ENCODE data around the gene SPTY2D1. TPM values are rescaled to one million over a fixed set of nuclear protein-coding genes. Genes with fewer than 3 reads are reported as not detected.

The SPTY2D1 gene
- total RNA-seq, 1 experiment from 2014 or later: 11.1 TPM

- peak overlapping the region; percentile 75 for H3K27ac ChIP-seq (ENCODE audit: low read length)
- no peaks in the 10 kb centered on the region for H3K9me3 ChIP-seq (ENCODE audit: low read length)
- H3K9ac ChIP-seq (ENCODE audit: low read length): peak overlapping the region; percentile 85
- H4K20me1 ChIP-seq (ENCODE audit: insufficient read depth, low read depth, low read length): peaks cover 7% of the 10 kb centered on the region; the same call in 1 of the 2 replicates
- H3K4me2 ChIP-seq (ENCODE audit: low read depth, low read length, poor library complexity, severe bottlenecking): peak overlapping the region; percentile 94
- H3K79me2 ChIP-seq (ENCODE audit: low read length): peaks cover 61% of the 10 kb centered on the region
- H3K9me2 ChIP-seq (replicated peaks; ENCODE audit: insufficient read depth, low read length): no peaks in the 10 kb centered on the region
- no peaks in the 10 kb centered on the region for H3K27me3 ChIP-seq (ENCODE audit: low read length)
- H2AFZ ChIP-seq (ENCODE audit: low read length): no peak overlapping the region
- peak overlapping the region; percentile 94 for H3K4me3 ChIP-seq (ENCODE audit: low read length)
- peaks cover 37% of the 10 kb centered on the region for H3K4me1 ChIP-seq (ENCODE audit: low read length)
- peak; percentile 79 for DNase-seq
- H3K36me3 ChIP-seq (ENCODE audit: insufficient read depth, low read length): no peaks in the 10 kb centered on the region
Measured at GRCh38 chr11:18633256-18634139, 644 bp downstream of the SPTY2D1 start.

GRCh38 chr11:18632841-18633240 lies 1.3 kb downstream of the SPTY2D1 start:
- H3K9me2 ChIP-seq (replicated peaks; ENCODE audit: insufficient read depth, low read length): no peaks in the 10 kb centered on the region
- no peaks in the 10 kb centered on the region for H3K27me3 ChIP-seq (ENCODE audit: low read length)
- H3K4me2 ChIP-seq (ENCODE audit: low read depth, low read length, poor library complexity, severe bottlenecking): peak overlapping the region; percentile 94
- H3K4me1 ChIP-seq (ENCODE audit: low read length): peaks cover 44% of the 10 kb centered on the region
- DNase-seq: no peak
- H3K79me2 ChIP-seq (ENCODE audit: low read length): peaks cover 67% of the 10 kb centered on the region
- peak overlapping the region; percentile 75 for H3K27ac ChIP-seq (ENCODE audit: low read length)
- peak overlapping the region; percentile 85 for H3K9ac ChIP-seq (ENCODE audit: low read length)
- H2AFZ ChIP-seq (ENCODE audit: low read length): no peak overlapping the region
- H3K9me3 ChIP-seq (ENCODE audit: low read length): no peaks in the 10 kb centered on the region
- peak overlapping the region; percentile 94 for H3K4me3 ChIP-seq (ENCODE audit: low read length)
- peaks cover 7% of the 10 kb centered on the region; the same call in 1 of the 2 replicates for H4K20me1 ChIP-seq (ENCODE audit: insufficient read depth, low read depth, low read length)
- H3K36me3 ChIP-seq (ENCODE audit: insufficient read depth, low read length): no peaks in the 10 kb centered on the region

GRCh38 chr11:18624161-18624560 lies 10.0 kb downstream of the SPTY2D1 start:
- peak; percentile 28 for DNase-seq
- peaks cover 25% of the 10 kb centered on the region for H3K4me1 ChIP-seq (ENCODE audit: low read length)
- H2AFZ ChIP-seq (ENCODE audit: low read length): no peak overlapping the region
- peaks cover 3% of the 10 kb centered on the region for H3K9me3 ChIP-seq (ENCODE audit: low read length)
- H3K27ac ChIP-seq (ENCODE audit: low read length): no peak overlapping the region
- H3K79me2 ChIP-seq (ENCODE audit: low read length): peaks cover 98% of the 10 kb centered on the region
- no peaks in the 10 kb centered on the region for H3K9me2 ChIP-seq (replicated peaks; ENCODE audit: insufficient read depth, low read length)
- no peak overlapping the region for H3K4me2 ChIP-seq (ENCODE audit: low read depth, low read length, poor library complexity, severe bottlenecking)
- H4K20me1 ChIP-seq (ENCODE audit: insufficient read depth, low read depth, low read length): no peaks in the 10 kb centered on the region
- H3K27me3 ChIP-seq (ENCODE audit: low read length): no peaks in the 10 kb centered on the region
- no peak overlapping the region for H3K9ac ChIP-seq (ENCODE audit: low read length)
- H3K4me3 ChIP-seq (ENCODE audit: low read length): no peak overlapping the region
- peaks cover 5% of the 10 kb centered on the region; the same call in 1 of the 2 replicates for H3K36me3 ChIP-seq (ENCODE audit: insufficient read depth, low read length)

GRCh38 chr11:18623707-18624106 lies 10.4 kb downstream of the SPTY2D1 start:
- Histone ChIP-seq H3K36me3 (ENCODE audit: insufficient read depth, low read length) (peaks cover 5% of the 10 kb centered on the region; the same call in 1 of the 2 replicates), H3K4me3 (ENCODE audit: low read length) (no peak overlapping the region), H3K4me2 (ENCODE audit: low read depth, low read length, poor library complexity, severe bottlenecking) (no peak overlapping the region), H3K9ac (ENCODE audit: low read length) (no peak overlapping the region), H3K27ac (ENCODE audit: low read length) (no peak overlapping the region), H3K27me3 (ENCODE audit: low read length) (no peaks in the 10 kb centered on the region), H2AFZ (ENCODE audit: low read length) (no peak overlapping the region), H4K20me1 (ENCODE audit: insufficient read depth, low read depth, low read length) (no peaks in the 10 kb centered on the region), H3K9me3 (ENCODE audit: low read length) (peaks cover 3% of the 10 kb centered on the region), H3K4me1 (ENCODE audit: low read length) (peaks cover 21% of the 10 kb centered on the region), H3K79me2 (ENCODE audit: low read length) (peaks cover 98% of the 10 kb centered on the region), H3K9me2 (replicated peaks; ENCODE audit: insufficient read depth, low read length) (no peaks in the 10 kb centered on the region)
- no peak for DNase-seq

GRCh38 chr11:18618342-18619025 lies 15.7 kb downstream of the SPTY2D1 start:
- Histone ChIP-seq H3K9me2 (replicated peaks; ENCODE audit: insufficient read depth, low read length) (no peaks in the 10 kb centered on the region), H3K27ac (ENCODE audit: low read length) (no peak overlapping the region), H3K4me2 (ENCODE audit: low read depth, low read length, poor library complexity, severe bottlenecking) (no peak overlapping the region), H2AFZ (ENCODE audit: low read length) (no peak overlapping the region), H3K27me3 (ENCODE audit: low read length) (no peaks in the 10 kb centered on the region), H3K4me1 (ENCODE audit: low read length) (peaks cover 4% of the 10 kb centered on the region; the same call in 1 of the 2 replicates), H4K20me1 (ENCODE audit: insufficient read depth, low read depth, low read length) (no peaks in the 10 kb centered on the region), H3K4me3 (ENCODE audit: low read length) (no peak overlapping the region), H3K9me3 (ENCODE audit: low read length) (peaks cover 3% of the 10 kb centered on the region; the same call in 1 of the 2 replicates), H3K9ac (ENCODE audit: low read length) (no peak overlapping the region), H3K36me3 (ENCODE audit: insufficient read depth, low read length) (peaks cover 18% of the 10 kb centered on the region), H3K79me2 (ENCODE audit: low read length) (peaks cover 80% of the 10 kb centered on the region)
- no peak for DNase-seq

GRCh38 chr11:18617688-18618341 lies 16.3 kb downstream of the SPTY2D1 start:
- peaks cover 74% of the 10 kb centered on the region for H3K79me2 ChIP-seq (ENCODE audit: low read length)
- H3K36me3 ChIP-seq (ENCODE audit: insufficient read depth, low read length): peaks cover 16% of the 10 kb centered on the region; the same call in 1 of the 2 replicates
- H2AFZ ChIP-seq (ENCODE audit: low read length): no peak overlapping the region
- H3K9me3 ChIP-seq (ENCODE audit: low read length): no peaks in the 10 kb centered on the region
- H3K4me2 ChIP-seq (ENCODE audit: low read depth, low read length, poor library complexity, severe bottlenecking): no peak overlapping the region
- no peaks in the 10 kb centered on the region for H3K9me2 ChIP-seq (replicated peaks; ENCODE audit: insufficient read depth, low read length)
- no peak overlapping the region for H3K27ac ChIP-seq (ENCODE audit: low read length)
- H3K4me1 ChIP-seq (ENCODE audit: low read length): peaks cover 4% of the 10 kb centered on the region; the same call in 1 of the 2 replicates
- no peak overlapping the region for H3K4me3 ChIP-seq (ENCODE audit: low read length)
- no peak overlapping the region for H3K9ac ChIP-seq (ENCODE audit: low read length)
- H4K20me1 ChIP-seq (ENCODE audit: insufficient read depth, low read depth, low read length): no peaks in the 10 kb centered on the region
- H3K27me3 ChIP-seq (ENCODE audit: low read length): no peaks in the 10 kb centered on the region
- DNase-seq: no peak

GRCh38 chr11:18615628-18616392 lies 18.3 kb downstream of the SPTY2D1 start:
- no peak for DNase-seq
- Histone ChIP-seq H3K9me2 (replicated peaks; ENCODE audit: insufficient read depth, low read length) (no peaks in the 10 kb centered on the region), H4K20me1 (ENCODE audit: insufficient read depth, low read depth, low read length) (no peaks in the 10 kb centered on the region), H3K9ac (ENCODE audit: low read length) (no peak overlapping the region), H3K36me3 (ENCODE audit: insufficient read depth, low read length) (peaks cover 16% of the 10 kb centered on the region; the same call in 1 of the 2 replicates), H3K27me3 (ENCODE audit: low read length) (no peaks in the 10 kb centered on the region), H2AFZ (ENCODE audit: low read length) (no peak overlapping the region), H3K27ac (ENCODE audit: low read length) (no peak overlapping the region), H3K79me2 (ENCODE audit: low read length) (peaks cover 54% of the 10 kb centered on the region), H3K9me3 (ENCODE audit: low read length) (no peaks in the 10 kb centered on the region), H3K4me2 (ENCODE audit: low read depth, low read length, poor library complexity, severe bottlenecking) (no peak overlapping the region), H3K4me1 (ENCODE audit: low read length) (peaks cover 4% of the 10 kb centered on the region; the same call in 1 of the 2 replicates), H3K4me3 (ENCODE audit: low read length) (no peak overlapping the region)

Data from Karpas-422 (cell line).